HCT116 (cell line): ENCODE measurements around the gene ACOXL. TPM values are rescaled to one million over a fixed set of nuclear protein-coding genes. Genes with fewer than 3 reads are reported as not detected.

Source experiments
- CBX3 ChIP-seq: IDR thresholded peaks from 2 replicates; pipeline ENCODE4 v1.6.1; 2012; ENCODE audit warnings: low read depth
- CEBPB ChIP-seq: IDR thresholded peaks from 2 replicates; pipeline ENCODE4 v1.6.1; 2012; ENCODE audit warnings: low read depth
- ELF1 ChIP-seq: IDR thresholded peaks from 2 replicates; pipeline ENCODE4 v1.6.1; 2012; ENCODE audit warnings: low read depth, borderline replicate concordance
- EZH2 ChIP-seq: fragments of 200-600 bp; sonication (generic); IDR thresholded peaks from 2 replicates; pipeline ENCODE4 v1.6.1; 2017; ENCODE audit warnings: antibody characterized with exemption, mixed run types
- EZH2phosphoT487 ChIP-seq: fragments of 200-600 bp; IDR thresholded peaks from 2 replicates; pipeline ENCODE4 v1.6.1; 2018; ENCODE audit warnings: antibody characterized with exemption, borderline replicate concordance
- FOSL1 ChIP-seq: IDR thresholded peaks from 2 replicates; pipeline ENCODE4 v1.6.1; 2012; ENCODE audit warnings: low read depth
- RAD21 ChIP-seq: IDR thresholded peaks from 2 replicates; pipeline ENCODE4 v1.6.1; 2012; ENCODE audit warnings: low read depth, mild to moderate bottlenecking
- TCF7L2 ChIP-seq: IDR thresholded peaks from 2 replicates; pipeline ENCODE4 v1.7.0; 2011; ENCODE audit warnings: borderline replicate concordance, inconsistent platforms; ENCODE audit not compliant: insufficient read depth, insufficient read length; ENCODE audit errors: extremely low read depth
- YY1 ChIP-seq: IDR thresholded peaks from 2 replicates; pipeline ENCODE4 v1.6.1; 2011; ENCODE audit warnings: low read length, low read depth, moderate library complexity, mild to moderate bottlenecking; ENCODE audit not compliant: insufficient replicate concordance; ENCODE audit errors: extremely low read depth
- ZBTB33 ChIP-seq: IDR thresholded peaks from 2 replicates; pipeline ENCODE4 v1.6.1; 2011; ENCODE audit warnings: mild to moderate bottlenecking, low read length, moderate library complexity; ENCODE audit not compliant: insufficient replicate concordance; ENCODE audit errors: extremely low read depth
- total RNA-seq: library from RNA; stranded (reverse); gene quantifications from one replicate; pipeline ENCODE4 v1.2.1, GENCODE V29; 2021; ENCODE audit not compliant: unreplicated experiment
- TF ChIP-seq, protein P1 (sequence below), 3 experiments: fragments of 200-600 bp in 1 of 3; sonication (generic) in 1 of 3; IDR thresholded peaks in 2 of 3; conservative IDR thresholded peaks in 1 of 3; 2 replicates each; pipeline ENCODE4 v1.5.1; 2012 to 2017; ENCODE audit warnings: low read depth in 2 of 3, low read length in 2 of 3, antibody characterized with exemption in 1 of 3, borderline replicate concordance in 1 of 3, control low read depth in 1 of 3, mild to moderate bottlenecking in 1 of 3, mixed read lengths in 1 of 3, mixed run types in 1 of 3, moderate library complexity in 1 of 3; ENCODE audit not compliant: insufficient read depth in 1 of 3
- TF ChIP-seq, protein P2 (sequence below): IDR thresholded peaks from 2 replicates; pipeline ENCODE4 v1.6.1; 2012

Gene ACOXL
- total RNA-seq, 1 experiment from 2014 or later = 5.5 TPM

- TF ChIP-seq ZBTB33 (no peak), EZH2phosphoT487 (no peak), FOSL1 (no peak), CEBPB (no peak), CBX3 (no peak), TCF7L2 (no peak), RAD21 (no peak), ELF1 (no peak), YY1 (no peak), EZH2 (no peak)
- TF ChIP-seq, protein P1, sequence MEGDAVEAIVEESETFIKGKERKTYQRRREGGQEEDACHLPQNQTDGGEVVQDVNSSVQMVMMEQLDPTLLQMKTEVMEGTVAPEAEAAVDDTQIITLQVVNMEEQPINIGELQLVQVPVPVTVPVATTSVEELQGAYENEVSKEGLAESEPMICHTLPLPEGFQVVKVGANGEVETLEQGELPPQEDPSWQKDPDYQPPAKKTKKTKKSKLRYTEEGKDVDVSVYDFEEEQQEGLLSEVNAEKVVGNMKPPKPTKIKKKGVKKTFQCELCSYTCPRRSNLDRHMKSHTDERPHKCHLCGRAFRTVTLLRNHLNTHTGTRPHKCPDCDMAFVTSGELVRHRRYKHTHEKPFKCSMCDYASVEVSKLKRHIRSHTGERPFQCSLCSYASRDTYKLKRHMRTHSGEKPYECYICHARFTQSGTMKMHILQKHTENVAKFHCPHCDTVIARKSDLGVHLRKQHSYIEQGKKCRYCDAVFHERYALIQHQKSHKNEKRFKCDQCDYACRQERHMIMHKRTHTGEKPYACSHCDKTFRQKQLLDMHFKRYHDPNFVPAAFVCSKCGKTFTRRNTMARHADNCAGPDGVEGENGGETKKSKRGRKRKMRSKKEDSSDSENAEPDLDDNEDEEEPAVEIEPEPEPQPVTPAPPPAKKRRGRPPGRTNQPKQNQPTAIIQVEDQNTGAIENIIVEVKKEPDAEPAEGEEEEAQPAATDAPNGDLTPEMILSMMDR (IDR thresholded peaks at IDR 0.05 in 2 of 3, conservative IDR thresholded peaks at IDR 0.05 in 1 of 3; ENCODE audit: borderline replicate concordance in 1 of 3, insufficient read depth in 1 of 3, low read depth in 2 of 3, low read length in 2 of 3) = no peak
- TF ChIP-seq, protein P2, sequence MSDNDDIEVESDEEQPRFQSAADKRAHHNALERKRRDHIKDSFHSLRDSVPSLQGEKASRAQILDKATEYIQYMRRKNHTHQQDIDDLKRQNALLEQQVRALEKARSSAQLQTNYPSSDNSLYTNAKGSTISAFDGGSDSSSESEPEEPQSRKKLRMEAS = no peak
These were observed 250.8 kb downstream of the ACOXL start (continued) for GRCh38 chr2:110983133-110983532.
